Measurements from ENCODE around the gene CMPK2.

CMPK2 gene

DNA sequence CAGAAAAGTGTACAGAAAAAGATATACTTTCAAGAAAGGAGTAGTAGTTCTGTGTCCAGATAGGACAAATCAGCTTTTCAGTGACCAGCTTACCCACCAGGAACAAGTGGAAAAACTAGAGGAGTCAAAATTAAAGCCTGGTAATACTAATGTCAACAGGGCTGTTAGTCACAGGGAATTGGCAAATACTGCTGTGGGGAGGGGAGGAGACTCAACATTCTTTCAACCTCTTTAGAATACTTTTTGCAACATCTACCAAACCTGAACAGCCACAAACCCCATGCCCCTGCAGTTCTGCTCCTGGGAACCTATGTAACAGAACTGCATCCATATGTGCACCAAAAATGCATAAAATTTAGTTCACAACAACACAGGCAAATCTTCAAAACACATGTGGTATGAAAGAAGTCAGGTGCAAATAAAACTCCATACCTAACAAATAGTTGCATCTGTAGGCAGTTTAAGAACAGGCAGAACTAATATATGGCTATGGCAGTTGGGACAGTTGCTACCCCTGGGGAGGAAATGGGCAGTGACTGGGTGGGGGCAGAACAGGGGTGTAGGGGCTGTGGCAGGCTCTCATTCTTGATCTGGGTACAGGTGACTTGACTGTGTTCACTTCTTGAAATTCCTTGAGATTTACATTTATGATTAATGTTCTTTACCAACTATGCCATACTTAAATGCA, 9.7 kb downstream of the CMPK2 start:
- DNase-seq (ENCODE audit: low read depth), result no peak
- no peak overlapping the region for H3K4me3 ChIP-seq (ENCODE audit: low read length)
- TF ChIP-seq, protein P1, sequence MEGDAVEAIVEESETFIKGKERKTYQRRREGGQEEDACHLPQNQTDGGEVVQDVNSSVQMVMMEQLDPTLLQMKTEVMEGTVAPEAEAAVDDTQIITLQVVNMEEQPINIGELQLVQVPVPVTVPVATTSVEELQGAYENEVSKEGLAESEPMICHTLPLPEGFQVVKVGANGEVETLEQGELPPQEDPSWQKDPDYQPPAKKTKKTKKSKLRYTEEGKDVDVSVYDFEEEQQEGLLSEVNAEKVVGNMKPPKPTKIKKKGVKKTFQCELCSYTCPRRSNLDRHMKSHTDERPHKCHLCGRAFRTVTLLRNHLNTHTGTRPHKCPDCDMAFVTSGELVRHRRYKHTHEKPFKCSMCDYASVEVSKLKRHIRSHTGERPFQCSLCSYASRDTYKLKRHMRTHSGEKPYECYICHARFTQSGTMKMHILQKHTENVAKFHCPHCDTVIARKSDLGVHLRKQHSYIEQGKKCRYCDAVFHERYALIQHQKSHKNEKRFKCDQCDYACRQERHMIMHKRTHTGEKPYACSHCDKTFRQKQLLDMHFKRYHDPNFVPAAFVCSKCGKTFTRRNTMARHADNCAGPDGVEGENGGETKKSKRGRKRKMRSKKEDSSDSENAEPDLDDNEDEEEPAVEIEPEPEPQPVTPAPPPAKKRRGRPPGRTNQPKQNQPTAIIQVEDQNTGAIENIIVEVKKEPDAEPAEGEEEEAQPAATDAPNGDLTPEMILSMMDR (conservative IDR thresholded peaks at IDR 0.05; ENCODE audit: low read depth, low read length), result no peak

DNA sequence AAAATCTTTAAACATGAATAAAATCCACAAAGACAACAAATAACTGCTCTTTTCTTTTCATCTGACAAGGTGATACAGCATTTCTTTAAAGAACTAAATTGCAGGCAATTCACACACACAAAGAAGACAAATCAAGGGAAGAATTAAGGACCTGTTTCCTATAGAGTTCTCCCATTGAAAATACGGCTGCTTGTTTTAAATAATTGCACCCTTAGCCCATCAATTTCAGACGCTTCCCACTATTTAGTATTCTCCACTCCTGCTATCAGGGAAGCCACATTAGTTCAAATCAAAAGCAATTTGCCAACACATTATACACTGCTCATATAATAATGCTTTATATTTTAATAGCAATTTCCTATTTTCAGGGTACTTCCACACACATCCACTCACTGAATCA, 11.3 kb downstream of the CMPK2 start:
- TF ChIP-seq, protein P1 (conservative IDR thresholded peaks at IDR 0.05; ENCODE audit: low read depth, low read length), result no peak
- H3K4me3 ChIP-seq (ENCODE audit: low read length), result no peak overlapping the region

DNA sequence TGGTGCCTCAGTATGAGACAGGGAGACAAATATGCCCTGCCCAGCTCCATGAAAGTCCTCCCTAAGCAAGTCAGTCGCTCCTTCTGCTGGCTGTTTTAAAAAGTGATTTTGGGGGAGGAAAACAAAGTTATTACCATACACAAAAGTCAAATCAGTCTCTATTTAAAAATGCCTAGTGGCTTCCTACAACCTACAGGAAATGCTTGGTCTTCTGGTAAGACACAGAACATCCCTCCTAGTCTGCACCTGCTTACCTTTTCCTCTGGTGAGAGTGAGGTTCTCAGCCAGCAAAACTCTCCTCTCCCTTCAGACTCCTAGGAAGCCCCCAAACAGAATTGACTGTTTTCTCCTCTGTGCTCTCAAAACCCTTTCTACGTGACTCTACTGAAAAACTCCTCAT, 13.5 kb downstream of the CMPK2 start:
- TF ChIP-seq, protein P1 (conservative IDR thresholded peaks at IDR 0.05; ENCODE audit: low read depth, low read length), result no peak
- DNase-seq (ENCODE audit: low read depth), result no peak
- H3K4me3 ChIP-seq (ENCODE audit: low read length), result no peak overlapping the region

More for the DNA sequence above, 11.3 kb downstream of the CMPK2 start:
- DNase-seq (ENCODE audit: low read depth), result no peak

DNA sequence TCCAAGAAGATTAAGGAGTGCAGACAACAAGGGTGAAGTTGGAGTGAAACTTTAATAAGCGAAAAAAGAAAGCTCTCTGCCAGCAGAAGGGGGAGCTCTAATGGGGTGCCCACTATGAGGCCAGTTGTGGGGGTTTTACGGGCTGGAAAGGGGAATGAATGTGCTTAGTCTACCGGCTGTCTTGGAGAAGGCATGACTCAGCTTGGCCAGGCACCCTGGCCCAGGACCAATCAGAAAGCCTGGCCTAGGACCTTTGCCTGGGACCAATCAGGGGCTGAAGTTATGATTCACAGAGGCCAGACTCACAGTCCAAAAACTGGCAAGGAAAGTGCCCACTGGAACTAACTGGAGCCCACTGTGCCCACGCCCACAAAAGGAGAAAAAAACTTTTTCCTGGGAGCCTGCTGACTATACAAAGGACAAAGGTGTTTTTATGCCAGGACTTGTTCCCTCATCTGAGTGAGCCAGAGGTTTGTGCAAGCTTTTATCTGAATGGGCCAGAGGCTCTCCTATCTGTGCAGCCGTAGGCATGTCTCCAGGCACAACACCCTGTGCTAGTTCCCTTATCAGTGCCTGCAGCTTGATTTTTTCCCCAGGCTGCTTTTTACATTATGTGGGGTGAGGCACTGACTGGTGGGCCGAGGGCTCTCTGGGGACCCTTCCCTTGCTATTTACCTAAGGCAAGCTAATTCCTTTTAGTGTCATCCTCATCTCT, 18.6 kb downstream of the CMPK2 start:
- TF ChIP-seq, protein P1 (conservative IDR thresholded peaks at IDR 0.05; ENCODE audit: low read depth, low read length), result no peak
- DNase-seq (ENCODE audit: low read depth), result no peak
- H3K4me3 ChIP-seq (ENCODE audit: low read length), result no peak overlapping the region

DNA sequence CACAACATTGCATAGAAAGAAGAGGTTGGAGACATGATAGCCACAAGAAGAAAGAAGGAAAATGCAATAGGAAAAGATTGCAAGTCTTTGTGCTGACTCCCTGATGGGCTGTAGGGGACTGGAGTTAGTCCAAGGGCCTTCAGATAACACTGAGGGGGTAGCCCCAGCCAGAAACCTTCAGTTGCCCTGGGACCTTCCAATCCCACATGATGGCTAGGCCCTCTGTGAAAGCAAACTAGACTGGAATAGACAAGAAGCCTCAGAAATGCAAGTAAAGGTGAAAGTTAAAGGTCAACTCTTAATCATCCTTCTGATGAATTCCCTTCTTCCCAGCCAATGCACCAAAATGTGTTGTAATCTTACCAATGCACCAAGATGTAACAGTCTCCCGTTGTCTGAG, 19.2 kb downstream of the CMPK2 start:
- TF ChIP-seq, protein P1 (conservative IDR thresholded peaks at IDR 0.05; ENCODE audit: low read depth, low read length), result no peak
- DNase-seq (ENCODE audit: low read depth), result no peak
- H3K4me3 ChIP-seq (ENCODE audit: low read length), result no peak overlapping the region

DNA sequence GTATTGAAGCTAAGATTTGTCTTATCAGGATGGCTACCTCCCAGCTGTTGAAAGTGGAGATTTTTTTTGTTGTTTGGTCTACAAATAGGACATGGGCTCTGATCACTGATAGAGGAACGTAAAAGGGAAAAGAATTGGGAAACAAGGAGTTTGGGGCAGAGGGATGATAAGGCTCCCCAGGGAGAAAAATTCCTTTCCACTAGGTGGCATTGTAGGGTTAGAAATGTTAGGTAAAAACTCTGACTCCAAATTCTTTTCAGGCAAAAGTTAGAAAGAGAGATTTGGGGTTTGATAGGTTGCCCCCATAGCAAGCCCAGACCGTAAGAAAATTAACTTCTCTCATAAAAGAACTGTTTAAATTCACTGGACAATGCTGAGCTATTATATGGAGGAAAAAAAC, 19.8 kb downstream of the CMPK2 start:
- TF ChIP-seq, protein P1 (conservative IDR thresholded peaks at IDR 0.05; ENCODE audit: low read depth, low read length), result no peak
- no peak overlapping the region for H3K4me3 ChIP-seq (ENCODE audit: low read length)
- DNase-seq (ENCODE audit: low read depth), result no peak

DNA sequence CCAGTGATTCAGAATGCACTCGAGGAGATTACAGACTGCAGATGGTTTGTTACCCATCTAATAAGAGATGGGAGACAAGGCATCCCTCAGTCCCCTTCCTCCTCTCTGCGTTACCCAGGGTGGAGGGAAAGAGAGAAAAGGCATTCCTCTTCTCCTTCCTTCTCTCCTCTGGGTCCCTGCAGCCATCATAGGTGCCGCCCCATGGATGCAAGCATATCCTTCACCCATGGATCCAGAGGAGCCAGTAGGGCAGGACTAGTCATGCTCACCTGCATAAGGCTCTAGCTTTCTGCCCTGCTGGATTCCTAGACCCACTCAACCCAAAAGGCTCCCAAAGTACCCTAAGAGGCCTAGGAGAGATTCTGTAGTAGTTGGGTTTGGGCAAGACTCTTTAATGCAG, 20.4 kb downstream of the CMPK2 start:
- DNase-seq (ENCODE audit: low read depth), result no peak
- TF ChIP-seq, protein P1 (conservative IDR thresholded peaks at IDR 0.05; ENCODE audit: low read depth, low read length), result no peak

More for the DNA sequence above, 20.4 kb downstream of the CMPK2 start:
- H3K4me3 ChIP-seq (ENCODE audit: low read length), result no peak overlapping the region
